HFFc6 (cell line): ENCODE data around the gene LSP1. TPM values are rescaled to one million over a fixed set of nuclear protein-coding genes. Genes with fewer than 3 reads are reported as not detected.

ENCODE experiments used
- DNase-seq: peaks from one replicate; pipeline ENCODE4 v3.0.0-alpha.2; 2018
- H3K27ac Mint-ChIP-seq: 2 replicates; pipeline ENCODE4 v1.8.0; 2020; ENCODE audit warnings: mild to moderate bottlenecking, mixed read lengths
- H3K27me3 Mint-ChIP-seq: 2 replicates; pipeline ENCODE4 v1.8.0; 2021; ENCODE audit warnings: mild to moderate bottlenecking, moderate library complexity, mixed read lengths; ENCODE audit not compliant: insufficient read depth
- H3K36me3 Mint-ChIP-seq: 2 replicates; pipeline ENCODE4 v1.8.0; 2021; ENCODE audit warnings: low read depth, mixed read lengths
- H3K4me1 Mint-ChIP-seq: 2 replicates; pipeline ENCODE4 v1.8.0; 2020; ENCODE audit warnings: low read depth, mixed read lengths
- H3K4me3 Mint-ChIP-seq: 2 replicates; pipeline ENCODE4 v1.8.0; 2020; ENCODE audit warnings: mild to moderate bottlenecking, moderate library complexity, mixed read lengths
- H3K9me3 Mint-ChIP-seq: 2 replicates; pipeline ENCODE4 v1.8.0; 2020; ENCODE audit warnings: mild to moderate bottlenecking, mixed read lengths
- total RNA-seq, 6 experiments: library from RNA; stranded (reverse); fragmentation: NEBNext Ultra II Directional; extraction: Animal tissue kit (Norgen Biotek cat#: 25700); gene quantifications; 2 replicates in 1 of 6; 3 replicates in 5 of 6; pipeline ENCODE4 v1.2.3, GENCODE V29; 2021
- TF ChIP-seq, protein P1 (sequence below): fragments of 200-600 bp; sonication (generic); IDR thresholded peaks from 2 replicates; pipeline ENCODE4 v1.5.0; 2021; ENCODE audit warnings: antibody characterized with exemption, mild to moderate bottlenecking

Gene LSP1
- total RNA-seq, 6 experiments from 2014 or later = 0.18 to 2.6 (median 0.27) TPM; not detected in 2

GRCh38 chr11:1879342-1879940 lies 26.6 kb downstream of the LSP1 start:
- no peak for DNase-seq
- Mint-ChIP-seq H3K27ac (no peak overlapping the region), H3K27me3 (peaks cover 2% of the 10 kb centered on the region), H3K36me3 (no peaks in the 10 kb centered on the region), H3K4me1 (no peaks in the 10 kb centered on the region), H3K4me3 (no peak overlapping the region), H3K9me3 (no peaks in the 10 kb centered on the region)
- TF ChIP-seq, protein P1, sequence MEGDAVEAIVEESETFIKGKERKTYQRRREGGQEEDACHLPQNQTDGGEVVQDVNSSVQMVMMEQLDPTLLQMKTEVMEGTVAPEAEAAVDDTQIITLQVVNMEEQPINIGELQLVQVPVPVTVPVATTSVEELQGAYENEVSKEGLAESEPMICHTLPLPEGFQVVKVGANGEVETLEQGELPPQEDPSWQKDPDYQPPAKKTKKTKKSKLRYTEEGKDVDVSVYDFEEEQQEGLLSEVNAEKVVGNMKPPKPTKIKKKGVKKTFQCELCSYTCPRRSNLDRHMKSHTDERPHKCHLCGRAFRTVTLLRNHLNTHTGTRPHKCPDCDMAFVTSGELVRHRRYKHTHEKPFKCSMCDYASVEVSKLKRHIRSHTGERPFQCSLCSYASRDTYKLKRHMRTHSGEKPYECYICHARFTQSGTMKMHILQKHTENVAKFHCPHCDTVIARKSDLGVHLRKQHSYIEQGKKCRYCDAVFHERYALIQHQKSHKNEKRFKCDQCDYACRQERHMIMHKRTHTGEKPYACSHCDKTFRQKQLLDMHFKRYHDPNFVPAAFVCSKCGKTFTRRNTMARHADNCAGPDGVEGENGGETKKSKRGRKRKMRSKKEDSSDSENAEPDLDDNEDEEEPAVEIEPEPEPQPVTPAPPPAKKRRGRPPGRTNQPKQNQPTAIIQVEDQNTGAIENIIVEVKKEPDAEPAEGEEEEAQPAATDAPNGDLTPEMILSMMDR = no peak

DNA sequence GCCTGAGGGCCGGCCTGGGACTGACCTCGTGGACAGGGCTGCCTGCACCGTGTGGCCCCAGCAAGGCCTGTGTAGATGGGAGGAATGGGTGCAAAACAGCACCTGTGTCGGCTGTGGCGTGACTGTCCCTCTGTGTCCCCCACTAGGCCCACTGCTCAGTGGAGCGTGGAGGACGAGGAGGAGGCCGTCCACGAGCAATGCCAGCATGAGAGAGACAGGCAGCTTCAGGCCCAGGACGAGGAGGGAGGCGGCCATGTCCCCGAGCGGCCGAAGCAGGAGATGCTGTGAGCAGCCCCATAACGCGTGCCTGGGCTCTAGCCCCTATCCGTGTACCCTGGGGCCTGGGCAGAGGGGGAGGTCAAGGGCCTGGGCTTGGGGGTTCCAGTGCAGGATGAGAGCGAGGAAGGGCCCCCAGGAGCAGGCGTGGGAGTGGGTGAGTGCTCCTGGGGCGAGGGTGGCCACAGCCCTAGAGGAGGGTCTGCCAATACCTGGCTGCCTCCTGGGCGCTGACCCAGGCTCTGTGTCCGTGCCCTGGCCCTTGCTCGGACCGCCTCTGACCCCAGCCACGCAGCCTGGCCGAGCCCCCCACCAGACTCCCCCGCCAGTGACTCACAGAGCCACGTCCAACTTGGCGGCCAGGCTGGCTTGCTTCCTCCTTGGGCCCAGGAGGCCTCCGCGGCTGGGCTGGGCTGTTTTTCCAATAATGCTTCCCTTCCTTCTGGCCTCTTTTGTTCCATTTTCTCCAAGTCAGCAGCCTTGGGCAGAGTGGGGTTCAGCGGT lies 27.2 kb downstream of the LSP1 start:
- Mint-ChIP-seq H3K4me3 (no peak overlapping the region), H3K4me1 (no peaks in the 10 kb centered on the region), H3K36me3 (no peaks in the 10 kb centered on the region), H3K27ac (no peak overlapping the region), H3K27me3 (peaks cover 2% of the 10 kb centered on the region), H3K9me3 (no peaks in the 10 kb centered on the region)
- DNase-seq = no peak
- TF ChIP-seq, protein P1 = no peak

- H3K4me3 Mint-ChIP-seq = no peak overlapping the region
- no peaks in the 10 kb centered on the region for H3K4me1 Mint-ChIP-seq
- no peaks in the 10 kb centered on the region for H3K9me3 Mint-ChIP-seq
- TF ChIP-seq, protein P1 = no peak
- no peaks in the 10 kb centered on the region for H3K36me3 Mint-ChIP-seq
- H3K27me3 Mint-ChIP-seq = peaks cover 2% of the 10 kb centered on the region
- no peak overlapping the region for H3K27ac Mint-ChIP-seq
- no peak for DNase-seq
Measured at GRCh38 chr11:1880746-1881441, 28.0 kb downstream of the LSP1 start.

DNA sequence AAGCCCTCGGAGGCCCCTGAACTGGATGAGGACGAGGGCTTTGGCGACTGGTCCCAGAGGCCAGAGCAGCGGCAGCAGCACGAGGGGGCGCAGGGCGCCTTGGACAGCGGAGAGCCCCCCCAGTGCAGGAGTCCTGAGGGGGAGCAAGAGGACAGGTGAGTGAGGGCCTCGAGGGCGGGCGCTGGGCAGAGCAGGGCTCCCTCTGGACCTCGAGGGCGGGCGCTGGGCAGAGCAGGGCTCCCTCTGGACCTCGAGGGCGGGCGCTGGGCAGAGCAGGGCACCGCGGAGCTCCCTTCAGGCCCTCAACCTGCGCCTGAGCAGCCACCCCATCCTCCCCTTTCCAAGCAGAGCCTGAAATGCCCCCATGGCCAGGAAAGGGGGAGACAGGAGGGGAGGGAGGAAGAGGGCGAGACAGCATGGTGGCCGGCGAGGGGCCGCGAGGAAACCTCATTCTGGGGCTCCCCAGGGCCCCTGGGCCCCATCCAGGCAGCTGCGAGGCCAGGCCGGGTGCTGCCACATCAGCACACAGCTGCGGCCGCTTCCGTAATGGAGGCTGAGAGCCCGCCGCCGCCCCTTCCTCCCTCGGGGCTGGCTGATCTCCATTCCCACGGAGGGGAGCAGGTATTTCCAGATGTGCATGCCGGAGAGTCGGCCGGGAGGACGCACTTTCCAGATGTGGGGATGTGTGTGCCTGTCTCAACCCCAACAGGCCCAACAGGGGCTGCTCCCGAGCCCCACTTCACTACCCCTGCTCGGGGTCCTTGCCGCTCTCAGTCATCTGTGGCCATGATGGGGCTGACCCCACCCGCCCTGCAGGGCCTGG lies 28.8 kb downstream of the LSP1 start:
- Mint-ChIP-seq H3K4me3 (no peak overlapping the region), H3K27ac (no peak overlapping the region), H3K4me1 (no peaks in the 10 kb centered on the region), H3K36me3 (no peaks in the 10 kb centered on the region), H3K9me3 (no peaks in the 10 kb centered on the region), H3K27me3 (peaks cover 2% of the 10 kb centered on the region)
- TF ChIP-seq, protein P1 = no peak
- no peak for DNase-seq
